Tibial artery (tissue), 4 donors: Measurements from ENCODE around the gene APOL2.

Experiments
- DNase-seq, 2 donors: peaks; one replicate each; pipeline ENCODE4 v3.0.0-alpha.2; 2019
- H3K27ac ChIP-seq, 2 donors: fragments of 200-600 bp; sonication (generic) in 1 of 2; 1 replicate in 1 of 2; 2 replicates in 1 of 2; pipeline ENCODE4 v1.5.1; 2018 to 2019; ENCODE audit warnings: mild to moderate bottlenecking in 1 of 2
- H3K27me3 ChIP-seq, 2 donors: fragments of 200-600 bp; sonication (generic) in 1 of 2; one replicate each; pipeline versions ENCODE4 v1.5.1 to v1.6.0; 2016 to 2019
- H3K36me3 ChIP-seq, 3 donors: fragments of 200-600 bp; sonication (generic) in 2 of 3; one replicate each; pipeline ENCODE4 v1.5.1; 2016 to 2019; ENCODE audit warnings: mild to moderate bottlenecking in 2 of 3
- H3K4me1 ChIP-seq, 4 donors: fragments of 200-600 bp; sonication (generic) in 2 of 4; 1 replicate in 3 of 4; 2 replicates in 1 of 4; pipeline ENCODE4 v1.5.1; 2016 to 2019
- H3K4me3 ChIP-seq, 2 donors: fragments of 200-600 bp; sonication (generic) in 1 of 2; 1 replicate in 1 of 2; 2 replicates in 1 of 2; pipeline ENCODE4 v1.5.1; 2018 to 2019; ENCODE audit warnings: mild to moderate bottlenecking in 2 of 2
- H3K9me3 ChIP-seq, 3 donors: fragments of 200-600 bp; sonication (generic) in 1 of 3; one replicate each; pipeline ENCODE4 v1.5.1; 2016 to 2019
- CTCF ChIP-seq, 2 experiments: fragments of 200-600 bp in 1 of 2; fragments of 450-650 bp in 1 of 2; IDR thresholded peaks; one replicate each; pipeline ENCODE4 v1.5.1; 2017 to 2019; ENCODE audit warnings: antibody characterized with exemption in 2 of 2, mild to moderate bottlenecking in 1 of 2, moderate library complexity in 1 of 2
- intact Hi-C: fragments of 100-400 bp; cut with DNase I; formaldehyde crosslinking; loops from one replicate; pipeline ENCODE4 v1.15.0; 2023; ENCODE audit warnings: low total_unique reads

APOL2 gene

GRCh38 chr22:36223504-36223903 lies 15.8 kb downstream of the APOL2 start:
- no peak for DNase-seq
- intact Hi-C loops = no loop called here
- H3K4me1 ChIP-seq = peaks cover 0 to 4% (median 1%) of the 10 kb centered on the region in 4 donors
- H3K36me3 ChIP-seq = peaks cover 9 to 30% (median 14%) of the 10 kb centered on the region in 3 donors
- no peaks in the 10 kb centered on the region for H3K27me3 ChIP-seq
- no peak for TF ChIP-seq CTCF (IDR thresholded peaks at IDR 0.05)
- no peak overlapping the region for H3K27ac ChIP-seq
- H3K4me3 ChIP-seq = no peak overlapping the region
- no peaks in the 10 kb centered on the region for H3K9me3 ChIP-seq

- intact Hi-C loops = no loop called here
- H3K27ac ChIP-seq = no peak overlapping the region
- DNase-seq = no peak
- TF ChIP-seq CTCF (IDR thresholded peaks at IDR 0.05) = no peak
- no peaks in the 10 kb centered on the region for H3K9me3 ChIP-seq
- H3K36me3 ChIP-seq = peaks cover 7 to 25% (median 8%) of the 10 kb centered on the region in 3 donors
- peaks cover 0 to 4% (median 1%) of the 10 kb centered on the region in 4 donors for H3K4me1 ChIP-seq
- H3K4me3 ChIP-seq = no peak overlapping the region
- H3K27me3 ChIP-seq = no peaks in the 10 kb centered on the region
These were observed 16.4 kb downstream of the APOL2 start for GRCh38 chr22:36222887-36223450.

GRCh38 chr22:36221799-36222751 lies 17.3 kb downstream of the APOL2 start:
- peaks cover 0 to 4% (median 1%) of the 10 kb centered on the region in 4 donors for H3K4me1 ChIP-seq
- TF ChIP-seq CTCF (IDR thresholded peaks at IDR 0.05) = peak; percentile 42 to 45
- H3K27me3 ChIP-seq = no peaks in the 10 kb centered on the region
- H3K36me3 ChIP-seq = peaks cover 0 to 16% (median 0%) of the 10 kb centered on the region in 3 donors
- DNase-seq = no peak
- no peak overlapping the region for H3K4me3 ChIP-seq
- no peaks in the 10 kb centered on the region for H3K9me3 ChIP-seq
- H3K27ac ChIP-seq = no peak overlapping the region
- intact Hi-C loops = no loop called here

- TF ChIP-seq CTCF (IDR thresholded peaks at IDR 0.05) = no peak
- peaks cover 0 to 5% (median 0%) of the 10 kb centered on the region in 3 donors for H3K36me3 ChIP-seq
- no peaks in the 10 kb centered on the region for H3K9me3 ChIP-seq
- peaks cover 0 to 4% (median 1%) of the 10 kb centered on the region in 4 donors for H3K4me1 ChIP-seq
- intact Hi-C loops = no loop called here
- H3K4me3 ChIP-seq = no peak overlapping the region
- peak overlapping the region; percentile 10 to 18 for H3K27ac ChIP-seq
- peaks cover 0 to 5% of the 10 kb centered on the region in 2 donors for H3K27me3 ChIP-seq
- peak in 1 of 2 donors; percentile 70 for DNase-seq
These were observed 18.8 kb downstream of the APOL2 start for GRCh38 chr22:36220451-36220921.

- peaks cover 0 to 4% (median 1%) of the 10 kb centered on the region in 4 donors for H3K4me1 ChIP-seq
- H3K36me3 ChIP-seq = no peaks in the 10 kb centered on the region
- no peak for TF ChIP-seq CTCF (IDR thresholded peaks at IDR 0.05)
- no peaks in the 10 kb centered on the region for H3K9me3 ChIP-seq
- H3K27ac ChIP-seq = no peak overlapping the region
- H3K27me3 ChIP-seq = peaks cover 0 to 5% of the 10 kb centered on the region in 2 donors
- intact Hi-C loops = no loop called here
- no peak for DNase-seq
- no peak overlapping the region for H3K4me3 ChIP-seq
These were observed 20.6 kb downstream of the APOL2 start for GRCh38 chr22:36218648-36219193.
